ENCODE measurements around the gene GATA6.

DNA sequence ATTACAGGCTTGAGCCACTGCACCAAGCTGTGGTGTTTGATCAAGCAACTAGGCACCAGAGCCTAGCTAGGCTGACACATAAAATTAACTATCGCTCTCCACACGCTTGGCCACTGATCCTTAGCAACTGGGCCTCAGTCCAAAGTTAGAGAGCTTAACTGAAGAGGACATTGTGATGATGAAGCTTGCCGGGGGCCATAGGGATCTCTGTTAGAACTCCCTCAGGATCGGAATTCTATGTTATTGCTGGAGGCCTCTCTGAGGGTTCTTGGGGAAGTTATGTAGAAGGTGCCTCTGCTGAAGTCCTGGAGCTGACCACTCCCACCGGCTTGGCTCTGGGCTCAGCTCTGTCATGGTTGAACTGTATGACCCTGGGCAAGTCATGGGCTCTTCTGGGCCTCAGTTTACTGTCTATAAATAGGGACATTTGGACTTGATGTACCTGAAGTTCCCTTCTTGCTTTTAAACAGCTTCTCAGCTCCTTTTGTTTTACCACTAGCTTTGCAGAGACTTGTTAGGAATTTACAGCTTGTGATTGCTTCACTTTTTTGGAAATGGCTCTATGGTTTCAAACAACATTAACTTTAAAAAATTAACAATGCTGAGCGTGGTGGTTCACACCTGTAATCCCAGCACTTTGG, 44.1 kb downstream of the GATA6 start:
- TF ChIP-seq POLR2AphosphoS5 (IDR thresholded peaks at IDR 0.05), result peak in 1 of 4 donors; percentile 16
- TF ChIP-seq POLR2A (IDR thresholded peaks at IDR 0.05), result no peak
- TF ChIP-seq, protein P1, sequence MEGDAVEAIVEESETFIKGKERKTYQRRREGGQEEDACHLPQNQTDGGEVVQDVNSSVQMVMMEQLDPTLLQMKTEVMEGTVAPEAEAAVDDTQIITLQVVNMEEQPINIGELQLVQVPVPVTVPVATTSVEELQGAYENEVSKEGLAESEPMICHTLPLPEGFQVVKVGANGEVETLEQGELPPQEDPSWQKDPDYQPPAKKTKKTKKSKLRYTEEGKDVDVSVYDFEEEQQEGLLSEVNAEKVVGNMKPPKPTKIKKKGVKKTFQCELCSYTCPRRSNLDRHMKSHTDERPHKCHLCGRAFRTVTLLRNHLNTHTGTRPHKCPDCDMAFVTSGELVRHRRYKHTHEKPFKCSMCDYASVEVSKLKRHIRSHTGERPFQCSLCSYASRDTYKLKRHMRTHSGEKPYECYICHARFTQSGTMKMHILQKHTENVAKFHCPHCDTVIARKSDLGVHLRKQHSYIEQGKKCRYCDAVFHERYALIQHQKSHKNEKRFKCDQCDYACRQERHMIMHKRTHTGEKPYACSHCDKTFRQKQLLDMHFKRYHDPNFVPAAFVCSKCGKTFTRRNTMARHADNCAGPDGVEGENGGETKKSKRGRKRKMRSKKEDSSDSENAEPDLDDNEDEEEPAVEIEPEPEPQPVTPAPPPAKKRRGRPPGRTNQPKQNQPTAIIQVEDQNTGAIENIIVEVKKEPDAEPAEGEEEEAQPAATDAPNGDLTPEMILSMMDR (IDR thresholded peaks at IDR 0.05), result no peak
